ENCODE data around the gene PCDHGA5.
"Not testable (repeated sequence)": the region's sequence is repeated elsewhere in the genome, so short reads cannot be mapped to it uniquely, and the experiment has no call there.

PCDHGA5 gene

DNA sequence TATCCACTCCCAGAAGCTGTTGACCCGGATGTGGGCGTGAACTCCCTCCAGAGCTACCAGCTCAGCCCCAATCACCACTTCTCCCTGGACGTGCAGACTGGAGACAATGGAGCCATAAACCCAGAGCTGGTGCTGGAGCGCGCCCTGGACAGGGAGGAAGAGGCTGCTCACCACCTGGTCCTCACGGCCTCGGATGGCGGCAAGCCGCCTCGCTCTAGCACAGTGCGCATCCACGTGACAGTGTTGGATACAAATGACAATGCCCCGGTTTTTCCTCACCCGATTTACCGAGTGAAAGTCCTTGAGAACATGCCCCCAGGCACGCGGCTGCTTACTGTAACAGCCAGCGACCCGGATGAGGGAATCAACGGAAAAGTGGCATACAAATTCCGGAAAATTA, 29.3 kb downstream of the PCDHGA5 start:
- no peak for DNase-seq (ENCODE audit: low read depth, low spot score)
- Histone ChIP-seq H3K4me3 (no peak overlapping the region), H3K9me3 (ENCODE audit: low read depth, low read length) (no peaks in the 10 kb centered on the region), H3K36me3 (ENCODE audit: insufficient read depth, low read length) (no peaks in the 10 kb centered on the region), H3K27ac (no peak overlapping the region), H3K9ac (ENCODE audit: insufficient read length) (no peak overlapping the region)
- no peak for TF ChIP-seq EZH2 (IDR thresholded peaks at IDR 0.05)
- no peak for TF ChIP-seq POLR2AphosphoS5 (IDR thresholded peaks at IDR 0.05; ENCODE audit: borderline replicate concordance, low read depth, low read length)
- no peak for TF ChIP-seq FOXP2 (optimal IDR thresholded peaks at IDR 0.05; ENCODE audit: control extremely low read depth, extremely low read length, insufficient read depth)

DNA sequence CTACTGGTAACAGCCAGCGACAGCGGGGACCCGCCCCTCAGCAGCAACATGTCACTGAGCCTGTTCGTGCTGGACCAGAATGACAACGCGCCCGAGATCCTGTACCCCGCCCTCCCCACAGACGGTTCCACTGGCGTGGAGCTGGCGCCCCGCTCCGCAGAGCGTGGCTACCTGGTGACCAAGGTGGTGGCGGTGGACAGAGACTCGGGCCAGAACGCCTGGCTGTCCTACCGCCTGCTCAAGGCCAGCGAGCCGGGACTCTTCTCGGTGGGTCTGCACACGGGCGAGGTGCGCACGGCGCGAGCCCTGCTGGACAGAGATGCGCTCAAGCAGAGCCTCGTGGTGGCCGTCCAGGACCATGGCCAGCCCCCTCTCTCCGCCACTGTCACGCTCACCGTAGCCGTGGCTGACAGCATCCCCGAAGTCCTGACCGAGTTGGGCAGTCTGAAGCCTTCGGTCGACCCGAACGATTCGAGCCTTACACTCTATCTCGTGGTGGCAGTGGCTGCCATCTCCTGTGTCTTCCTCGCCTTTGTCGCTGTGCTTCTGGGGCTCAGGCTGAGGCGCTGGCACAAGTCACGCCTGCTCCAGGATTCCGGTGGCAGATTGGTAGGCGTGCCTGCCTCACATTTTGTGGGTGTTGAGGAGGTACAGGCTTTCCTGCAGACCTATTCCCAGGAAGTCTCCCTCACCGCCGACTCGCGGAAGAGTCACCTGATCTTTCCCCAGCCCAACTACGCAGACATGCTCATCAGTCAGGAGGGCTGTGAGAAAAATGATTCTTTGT, 30.6 kb downstream of the PCDHGA5 start:
- not testable (repeated sequence) for H3K9ac ChIP-seq (ENCODE audit: insufficient read length); H3K4me3 ChIP-seq; H3K27ac ChIP-seq; H3K36me3 ChIP-seq (ENCODE audit: insufficient read depth, low read length); H3K9me3 ChIP-seq (ENCODE audit: low read depth, low read length); DNase-seq (ENCODE audit: low read depth, low spot score)

DNA sequence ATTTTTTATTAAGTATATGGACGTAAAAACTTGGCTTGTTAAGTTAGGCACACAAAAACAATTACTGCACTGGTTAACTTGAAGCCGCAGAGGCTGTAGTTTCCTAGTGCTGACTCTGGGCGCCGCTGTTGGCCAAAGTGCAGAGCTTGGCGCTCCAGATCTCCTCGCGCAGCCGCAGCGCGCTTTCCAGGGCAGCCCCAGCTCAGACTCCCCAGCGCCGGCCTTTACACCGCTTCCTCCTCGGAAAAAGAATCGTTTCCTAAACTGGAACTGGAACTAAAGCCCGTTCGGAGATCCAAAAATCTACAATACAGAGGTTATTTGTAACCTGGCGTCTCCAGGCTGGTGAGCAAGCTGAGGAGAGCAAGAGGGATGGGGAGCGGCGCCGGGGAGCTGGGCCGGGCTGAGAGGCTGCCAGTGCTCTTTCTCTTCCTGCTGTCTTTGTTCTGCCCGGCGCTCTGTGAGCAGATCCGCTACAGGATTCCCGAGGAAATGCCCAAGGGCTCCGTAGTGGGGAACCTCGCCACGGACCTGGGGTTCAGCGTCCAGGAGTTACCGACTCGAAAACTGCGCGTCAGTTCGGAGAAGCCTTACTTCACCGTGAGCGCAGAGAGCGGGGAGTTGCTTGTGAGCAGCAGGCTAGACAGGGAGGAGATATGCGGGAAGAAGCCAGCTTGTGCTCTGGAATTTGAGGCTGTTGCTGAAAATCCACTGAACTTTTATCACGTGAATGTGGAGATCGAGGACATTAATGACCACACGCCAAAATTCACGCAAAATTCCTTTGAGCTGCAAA, 34.0 kb downstream of the PCDHGA5 start, which contains the start of gene PCDHGB5:
TSS of gene PCDHGB5 (plus strand) at position 192 of the 796 bp plus-strand sequence. CDS start at position 373, 181 bp downstream.
- H3K9ac ChIP-seq (ENCODE audit: insufficient read length); H3K9me3 ChIP-seq (ENCODE audit: low read depth, low read length); H3K27ac ChIP-seq; DNase-seq (ENCODE audit: low read depth, low spot score); H3K4me3 ChIP-seq; H3K36me3 ChIP-seq (ENCODE audit: insufficient read depth, low read length): not testable (repeated sequence)

GRCh38 chr5:141398608-141399007, 34.6 kb downstream of the PCDHGA5 start:
- Histone ChIP-seq H3K36me3 (ENCODE audit: insufficient read depth, low read length) (no peaks in the 10 kb centered on the region), H3K4me3 (no peak overlapping the region), H3K27ac (no peak overlapping the region), H3K9ac (ENCODE audit: insufficient read length) (no peak overlapping the region), H3K9me3 (ENCODE audit: low read depth, low read length) (no peaks in the 10 kb centered on the region)
- TF ChIP-seq POLR2AphosphoS5 (IDR thresholded peaks at IDR 0.05; ENCODE audit: borderline replicate concordance, low read depth, low read length): no peak
- TF ChIP-seq FOXP2 (optimal IDR thresholded peaks at IDR 0.05; ENCODE audit: control extremely low read depth, extremely low read length, insufficient read depth): no peak
- no peak for TF ChIP-seq EZH2 (IDR thresholded peaks at IDR 0.05)
- no peak for DNase-seq (ENCODE audit: low read depth, low spot score)

GRCh38 chr5:141399555-141400258, 35.7 kb downstream of the PCDHGA5 start:
- no peaks in the 10 kb centered on the region for H3K36me3 ChIP-seq (ENCODE audit: insufficient read depth, low read length)
- no peak for DNase-seq (ENCODE audit: low read depth, low spot score)
- no peak overlapping the region for H3K27ac ChIP-seq
- TF ChIP-seq POLR2AphosphoS5 (IDR thresholded peaks at IDR 0.05; ENCODE audit: borderline replicate concordance, low read depth, low read length) (no peak), EZH2 (IDR thresholded peaks at IDR 0.05) (no peak), FOXP2 (optimal IDR thresholded peaks at IDR 0.05; ENCODE audit: control extremely low read depth, extremely low read length, insufficient read depth) (no peak)
- H3K4me3 ChIP-seq: no peak overlapping the region
- no peaks in the 10 kb centered on the region for H3K9me3 ChIP-seq (ENCODE audit: low read depth, low read length)
- no peak overlapping the region for H3K9ac ChIP-seq (ENCODE audit: insufficient read length)

DNA sequence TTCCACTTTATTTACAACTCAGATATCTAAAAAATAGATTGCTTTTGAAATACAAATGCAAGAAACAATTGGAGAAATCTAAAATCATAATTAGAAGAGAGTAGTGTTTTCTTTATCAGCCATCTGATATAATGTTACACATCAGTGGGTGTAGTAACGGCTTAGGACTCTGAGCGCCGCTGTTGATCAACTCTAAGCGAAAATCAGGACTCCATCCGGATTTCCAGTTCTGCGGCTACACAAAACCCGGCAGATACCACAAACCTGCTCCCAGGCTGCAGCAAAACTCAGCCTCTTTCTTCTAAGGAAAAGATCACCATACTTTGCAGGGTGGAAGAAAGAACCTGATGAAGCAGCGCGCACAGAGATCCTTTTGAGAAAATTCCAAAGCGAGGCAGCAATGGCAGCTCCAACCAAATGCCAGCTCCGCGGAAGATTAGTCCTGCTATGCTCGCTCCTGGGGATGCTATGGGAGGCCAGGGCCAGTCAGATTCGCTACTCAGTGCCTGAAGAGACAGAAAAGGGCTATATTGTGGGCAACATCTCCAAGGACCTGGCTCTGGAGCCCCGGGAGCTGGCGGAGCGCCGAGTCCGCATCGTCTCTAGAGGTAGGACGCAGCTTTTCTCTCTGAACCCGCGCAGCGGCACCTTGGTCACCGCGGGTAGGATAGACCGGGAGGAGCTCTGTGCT, 38.7 kb downstream of the PCDHGA5 start, which contains the start of gene PCDHGA9:
TSS of gene PCDHGA9 (plus strand) at position 226 of the 691 bp plus-strand sequence. CDS start at position 401, 175 bp downstream.
- TF ChIP-seq FOXP2 (optimal IDR thresholded peaks at IDR 0.05; ENCODE audit: control extremely low read depth, extremely low read length, insufficient read depth): no peak
- no peak for TF ChIP-seq POLR2AphosphoS5 (IDR thresholded peaks at IDR 0.05; ENCODE audit: borderline replicate concordance, low read depth, low read length)
- TF ChIP-seq EZH2 (IDR thresholded peaks at IDR 0.05): no peak
- no peak within 1 kb of the TSS for H3K4me3 ChIP-seq

GRCh38 chr5:141403387-141403786, 39.4 kb downstream of the PCDHGA5 start:
- no peak overlapping the region for H3K4me3 ChIP-seq
- DNase-seq (ENCODE audit: low read depth, low spot score): no peak
- TF ChIP-seq EZH2 (IDR thresholded peaks at IDR 0.05) (no peak), FOXP2 (optimal IDR thresholded peaks at IDR 0.05; ENCODE audit: control extremely low read depth, extremely low read length, insufficient read depth) (no peak), POLR2AphosphoS5 (IDR thresholded peaks at IDR 0.05; ENCODE audit: borderline replicate concordance, low read depth, low read length) (no peak)
- no peaks in the 10 kb centered on the region for H3K36me3 ChIP-seq (ENCODE audit: insufficient read depth, low read length)
- no peak overlapping the region for H3K9ac ChIP-seq (ENCODE audit: insufficient read length)
- H3K27ac ChIP-seq: no peak overlapping the region
- H3K9me3 ChIP-seq (ENCODE audit: low read depth, low read length): no peaks in the 10 kb centered on the region

More for the DNA sequence above, 38.7 kb downstream of the PCDHGA5 start, which contains the start of gene PCDHGA9:
- H3K9ac ChIP-seq (ENCODE audit: insufficient read length): no peak within 1 kb of the TSS
- no peaks in the 10 kb centered on the region for H3K9me3 ChIP-seq (ENCODE audit: low read depth, low read length)
- no peaks in the 10 kb centered on the region for H3K36me3 ChIP-seq (ENCODE audit: insufficient read depth, low read length)
- no peak for DNase-seq (ENCODE audit: low read depth, low spot score)
- H3K27ac ChIP-seq: no peak within 1 kb of the TSS

- H3K9me3 ChIP-seq (ENCODE audit: low read depth, low read length); H3K36me3 ChIP-seq (ENCODE audit: insufficient read depth, low read length); H3K27ac ChIP-seq; DNase-seq (ENCODE audit: low read depth, low spot score); H3K4me3 ChIP-seq; H3K9ac ChIP-seq (ENCODE audit: insufficient read length): not testable (repeated sequence)
These were observed 44.0 kb downstream of the PCDHGA5 start, which contains the start of gene PCDHGB6 for GRCh38 chr5:141407790-141408505. PCDHGB6 (plus strand) TSS chr5:141408021; CDS start chr5:141408203, 182 bp downstream.

All from SK-N-MC (cell line).